HG03469 (cell line): ENCODE data around the gene CHST8.
"Not testable (repeated sequence)": the region's sequence is repeated elsewhere in the genome, so short reads cannot be mapped to it uniquely, and the experiment has no call there.

Source experiments
- ATAC-seq: cut with Tn5 transposase; IDR thresholded peaks from one replicate; pipeline ENCODE4 v1.9.1; 2021; ENCODE audit warnings: mild to moderate bottlenecking, moderate library complexity, moderate number of reproducible peaks; ENCODE audit not compliant: unreplicated experiment

Gene CHST8

DNA sequence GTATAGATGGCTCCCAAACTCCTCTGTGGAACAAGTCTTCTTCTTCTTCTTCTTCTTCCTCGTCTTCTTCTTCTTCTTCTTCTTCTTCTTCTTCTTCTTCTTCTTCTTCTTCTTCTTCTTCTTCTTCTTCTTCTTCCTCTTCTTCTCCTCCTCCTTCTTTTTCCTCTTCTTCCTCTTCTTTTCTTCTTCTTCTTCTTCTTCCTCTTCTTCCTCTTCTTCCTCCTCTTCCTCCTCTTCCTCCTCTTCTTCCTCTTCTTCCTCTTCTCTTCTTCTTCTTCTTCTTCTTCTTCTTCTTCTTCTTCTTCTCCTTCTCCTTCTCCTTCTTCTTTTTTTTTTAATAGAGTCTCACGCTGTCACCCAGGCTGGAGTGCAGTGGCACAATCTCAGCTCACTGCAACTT is 3.4 kb upstream of the CHST8 start:
- not testable (repeated sequence) for ATAC-seq

DNA sequence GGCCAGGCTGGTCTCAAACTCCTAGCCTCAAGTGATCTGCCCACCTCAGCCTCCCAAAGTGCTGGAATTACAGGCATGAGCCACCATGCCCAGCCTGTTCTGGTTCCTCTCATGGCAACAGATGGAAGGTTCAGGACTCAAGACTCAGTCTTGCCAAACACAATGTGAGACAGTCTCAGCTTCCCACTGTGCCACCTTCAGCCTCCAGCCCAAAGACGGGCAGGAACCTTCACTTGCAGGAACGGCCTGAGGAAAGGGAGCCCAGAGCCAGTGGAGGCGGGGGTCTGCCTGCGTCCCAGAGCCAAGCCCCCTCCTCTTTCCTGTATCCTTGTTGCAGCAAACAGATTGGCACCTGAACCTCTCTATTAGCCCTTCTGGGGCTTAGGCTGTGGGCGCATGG is 2.9 kb upstream of the CHST8 start:
- ATAC-seq, result no peak

DNA sequence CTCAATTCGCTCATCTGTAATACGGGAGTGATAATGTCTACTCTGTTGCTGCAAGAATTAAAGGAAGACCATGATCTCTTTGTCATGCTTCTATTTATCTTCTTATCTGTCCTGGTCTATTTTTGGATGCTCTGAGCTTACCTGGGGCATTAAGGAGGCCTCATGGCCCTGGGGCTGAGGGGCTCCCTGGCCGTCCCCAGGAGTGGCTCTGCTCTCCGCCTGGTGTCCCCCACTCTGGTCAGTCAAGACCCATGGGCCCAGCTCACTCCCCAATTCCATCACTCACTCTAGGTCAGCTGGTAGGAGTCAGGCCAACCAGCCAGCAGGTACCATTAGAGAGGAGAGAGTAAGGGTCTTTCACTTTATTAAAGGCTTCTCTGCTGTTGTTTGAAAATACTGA is 1.1 kb upstream of the CHST8 start:
- ATAC-seq, result no peak

DNA sequence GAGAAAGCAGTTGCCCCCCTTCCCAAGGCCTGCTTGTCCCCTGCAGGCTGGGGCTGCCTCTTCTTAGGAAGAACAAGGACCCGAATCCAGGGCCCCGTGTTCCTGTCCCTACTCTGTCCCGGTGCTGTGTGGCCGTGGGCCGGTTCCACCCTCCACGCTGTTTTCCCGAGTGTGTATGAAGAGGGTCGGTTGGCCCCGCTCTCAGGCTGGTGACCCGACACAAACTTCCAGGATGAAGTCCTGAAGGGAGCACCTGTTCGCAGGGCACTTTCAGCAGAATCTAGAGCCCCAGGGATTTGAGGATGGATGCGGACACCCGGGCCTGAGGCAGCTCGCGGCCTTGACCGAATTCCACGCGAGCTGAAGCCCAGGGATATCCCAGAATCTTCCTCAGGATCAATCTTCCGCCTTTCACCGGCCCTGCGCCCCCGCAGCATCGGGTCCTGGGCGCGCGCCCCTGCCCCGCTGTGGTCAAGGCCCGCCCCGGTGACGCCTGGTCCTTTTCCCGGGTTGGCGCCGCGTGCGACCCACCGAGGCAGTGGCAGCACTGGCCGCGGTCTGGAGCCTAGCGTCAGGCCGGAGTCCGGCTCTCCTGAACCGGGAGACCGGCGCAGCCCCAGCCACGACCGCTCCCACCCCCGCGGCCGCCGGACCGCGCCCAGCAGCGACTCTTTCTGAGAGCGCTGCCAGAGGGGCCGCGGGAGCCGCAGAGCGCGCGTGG is 528 bp upstream of the CHST8 start:
- no peak for ATAC-seq

DNA sequence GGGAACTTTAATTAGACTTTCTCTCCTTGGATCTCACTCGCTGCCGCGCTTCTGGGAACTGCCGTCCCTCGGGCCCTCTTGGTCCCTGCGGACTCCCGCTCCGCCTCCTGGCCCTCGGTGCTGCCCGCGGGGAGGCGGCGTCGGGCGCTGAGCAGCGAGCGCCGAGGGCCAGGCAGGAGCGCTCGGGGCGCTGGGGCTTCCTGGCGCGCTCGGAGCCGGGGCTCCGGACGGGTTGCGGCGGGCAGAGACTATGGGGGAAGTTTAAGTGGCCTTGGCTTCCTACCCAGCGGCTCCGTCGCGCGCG is 704 bp downstream of the CHST8 start:
- no peak for ATAC-seq

DNA sequence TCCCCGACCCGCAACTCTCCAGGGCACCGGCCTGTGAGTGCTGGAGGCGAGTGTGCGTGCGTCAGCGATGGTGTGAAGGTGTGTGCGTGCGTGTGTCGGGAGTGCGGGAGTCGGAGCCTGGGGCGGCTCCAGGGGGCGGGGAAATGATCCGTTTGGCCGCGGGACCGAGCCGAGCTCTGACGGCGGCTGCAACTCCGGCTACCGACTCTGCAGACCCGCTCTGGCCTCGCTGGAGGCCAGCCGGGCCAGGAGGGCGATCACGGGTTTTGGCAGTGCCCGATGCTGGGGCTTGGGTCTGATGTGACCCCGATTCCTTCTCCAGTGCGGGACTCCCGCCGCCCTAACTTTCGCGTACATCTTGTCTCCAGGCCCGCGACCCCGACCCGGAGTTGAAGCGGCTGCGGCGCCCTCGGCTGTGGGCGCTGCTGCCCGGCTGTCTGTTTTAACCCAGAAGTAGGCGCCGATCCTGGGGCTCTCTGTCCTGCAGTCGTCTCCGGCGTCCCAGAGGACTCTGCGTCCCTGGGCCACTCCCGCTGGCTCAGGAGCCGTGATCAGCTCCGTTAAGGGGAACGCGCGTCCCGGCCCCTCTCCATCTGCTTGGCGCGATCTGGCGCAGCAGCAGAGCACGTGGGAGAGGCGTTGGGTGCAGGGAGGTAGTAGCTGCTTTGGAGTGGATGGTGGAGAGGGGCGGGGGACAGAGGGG is 1.2 kb downstream of the CHST8 start:
- no peak for ATAC-seq

DNA sequence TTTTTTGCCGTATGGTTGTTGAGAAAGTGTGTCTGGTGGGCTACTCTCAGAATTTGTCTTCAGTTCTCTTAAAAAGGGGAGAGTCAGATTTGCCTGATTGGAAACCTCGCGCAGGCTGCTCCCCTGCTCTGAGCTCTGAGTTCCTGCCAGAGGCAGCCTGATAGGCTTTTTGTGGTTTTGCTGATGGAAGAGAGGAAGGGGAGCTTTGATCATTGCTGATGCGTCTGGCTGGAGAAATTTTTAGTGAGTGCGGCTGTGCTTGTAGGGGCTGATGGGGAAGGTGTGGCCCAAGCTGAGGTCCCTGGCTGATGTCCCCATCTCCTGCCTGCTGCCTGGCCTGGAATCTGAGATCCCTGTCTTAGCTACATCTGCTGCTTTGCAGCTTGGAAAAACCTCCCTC is 2.8 kb downstream of the CHST8 start:
- no peak for ATAC-seq

DNA sequence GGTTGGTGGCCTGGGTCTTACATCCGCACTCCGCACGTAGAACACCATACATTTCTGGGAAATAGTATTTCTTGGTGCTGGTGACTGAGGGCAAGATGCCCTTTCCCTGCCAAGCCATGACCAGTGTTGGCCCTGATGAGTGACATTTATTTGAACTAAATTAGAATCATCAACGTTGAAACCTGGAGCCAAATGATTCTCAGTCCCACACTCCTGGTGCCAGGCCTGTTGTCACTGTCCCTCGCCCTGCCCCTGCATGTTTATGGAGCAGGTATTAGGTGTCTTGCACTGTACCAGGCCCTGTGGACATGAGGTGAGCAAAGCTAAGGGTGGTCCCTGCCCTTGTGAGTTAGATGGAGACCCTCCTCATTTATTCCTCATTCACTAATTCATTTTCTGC is 5.8 kb downstream of the CHST8 start:
- no peak for ATAC-seq

DNA sequence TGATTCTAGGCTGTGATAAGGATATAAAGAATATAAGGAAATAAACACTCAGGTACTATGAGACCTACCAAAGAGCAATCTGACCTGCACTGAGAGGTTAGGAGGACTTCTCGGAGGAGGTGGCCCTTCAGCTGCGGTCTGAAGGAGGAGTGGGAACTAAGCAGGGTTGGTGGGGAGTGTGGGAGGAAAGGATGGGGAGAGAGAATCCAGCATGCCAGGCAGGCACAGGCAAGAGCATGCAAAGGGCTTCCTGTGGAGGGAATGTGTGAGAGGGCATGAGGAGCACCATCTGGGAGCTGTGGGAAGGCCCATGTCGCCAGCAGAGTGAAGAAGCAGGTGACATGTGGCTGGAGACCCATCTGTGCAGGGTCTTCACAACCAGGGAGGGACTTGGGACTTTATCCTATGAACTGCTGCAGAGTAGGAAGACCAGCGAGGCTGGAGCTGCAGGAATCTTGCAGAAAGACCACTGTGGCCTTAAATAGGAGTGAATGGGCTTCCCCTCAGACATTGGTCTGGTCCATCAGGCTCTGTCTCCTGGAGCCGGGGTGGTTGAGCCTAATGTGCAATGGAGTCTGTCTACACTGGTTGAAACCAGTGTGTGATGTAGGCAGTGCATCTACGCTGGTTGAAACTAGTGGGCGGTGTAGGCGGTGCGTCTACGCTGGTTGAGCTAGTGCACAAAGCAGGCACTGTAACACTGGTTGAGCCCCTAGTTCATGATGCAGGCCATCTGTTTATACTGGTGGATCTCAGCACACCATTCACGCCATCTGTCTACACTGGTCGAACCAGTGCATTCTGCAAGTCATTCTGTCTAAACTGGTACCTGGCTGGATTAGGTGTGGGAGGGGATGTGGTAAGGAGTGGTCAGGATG is 6.4 kb downstream of the CHST8 start:
- no peak for ATAC-seq

DNA sequence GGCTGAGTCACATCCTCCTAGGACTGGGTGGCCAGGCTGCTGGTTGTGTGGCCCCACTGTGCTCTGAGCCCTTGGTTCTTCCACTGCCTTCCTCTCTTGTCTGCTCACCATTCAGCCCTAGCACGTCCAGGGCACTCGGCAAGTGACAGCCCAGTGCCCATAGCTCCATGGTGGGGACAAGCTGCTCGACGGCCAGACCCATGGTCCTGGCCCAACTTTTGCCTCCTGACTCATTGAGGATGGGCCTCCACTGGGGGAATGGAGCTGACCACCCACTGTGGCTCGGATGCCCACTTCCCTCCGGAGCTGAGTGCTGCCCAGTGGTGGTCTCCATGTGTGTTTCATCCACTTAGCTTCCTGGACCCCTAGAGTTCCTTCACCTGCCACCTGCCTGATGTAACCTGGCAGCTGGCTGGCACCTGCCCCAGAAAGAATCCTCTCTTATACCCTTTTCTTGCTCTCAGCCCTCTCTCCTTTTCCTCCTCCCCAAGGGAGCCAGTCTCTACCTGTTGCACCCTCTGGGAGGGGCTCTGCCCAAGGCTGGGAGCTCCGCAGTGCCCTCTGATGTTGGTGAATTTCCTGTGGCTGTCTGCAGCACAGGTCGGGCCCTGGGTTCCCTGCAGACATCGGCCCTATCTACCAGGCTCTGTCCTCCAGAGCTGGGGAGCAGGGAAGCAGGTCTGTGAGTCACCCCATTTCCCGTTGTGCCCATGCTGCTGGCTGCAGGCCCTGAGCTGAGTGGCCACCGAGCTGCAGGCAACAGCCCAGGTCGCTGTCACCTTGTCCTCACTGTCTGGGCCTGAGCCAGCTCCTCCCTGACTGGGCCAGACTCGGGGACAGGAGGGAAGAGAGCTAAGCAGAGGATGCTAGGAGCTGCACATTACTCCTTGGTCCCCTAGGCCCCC is 7.4 kb downstream of the CHST8 start:
- no peak for ATAC-seq

DNA sequence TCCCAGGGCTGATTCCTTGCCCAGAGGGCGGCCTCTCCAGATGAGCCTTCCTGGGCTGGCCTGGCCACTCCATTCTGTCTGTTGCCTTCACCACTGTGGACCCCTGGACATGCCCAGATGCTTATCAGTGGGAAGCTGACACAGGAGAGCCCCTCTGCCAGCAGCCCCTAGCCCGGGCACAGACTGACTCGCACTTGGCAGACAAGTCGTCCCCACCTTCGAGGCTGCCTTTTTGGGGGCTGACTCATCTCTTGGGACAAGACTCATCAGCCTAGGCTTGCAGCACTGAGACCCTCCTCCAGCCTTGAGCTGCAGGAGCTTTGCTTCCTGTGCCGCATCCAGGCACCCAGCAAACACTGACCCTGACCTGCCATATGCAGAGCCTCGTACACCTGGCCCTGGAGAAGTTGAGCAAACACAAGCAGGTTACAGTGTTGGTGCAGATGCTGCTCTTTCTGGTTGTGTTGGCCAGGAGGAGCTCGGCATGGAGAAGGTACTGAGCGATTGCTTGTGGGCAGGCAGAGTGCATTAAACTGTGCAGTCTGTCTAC is 8.1 kb downstream of the CHST8 start:
- no peak for ATAC-seq

DNA sequence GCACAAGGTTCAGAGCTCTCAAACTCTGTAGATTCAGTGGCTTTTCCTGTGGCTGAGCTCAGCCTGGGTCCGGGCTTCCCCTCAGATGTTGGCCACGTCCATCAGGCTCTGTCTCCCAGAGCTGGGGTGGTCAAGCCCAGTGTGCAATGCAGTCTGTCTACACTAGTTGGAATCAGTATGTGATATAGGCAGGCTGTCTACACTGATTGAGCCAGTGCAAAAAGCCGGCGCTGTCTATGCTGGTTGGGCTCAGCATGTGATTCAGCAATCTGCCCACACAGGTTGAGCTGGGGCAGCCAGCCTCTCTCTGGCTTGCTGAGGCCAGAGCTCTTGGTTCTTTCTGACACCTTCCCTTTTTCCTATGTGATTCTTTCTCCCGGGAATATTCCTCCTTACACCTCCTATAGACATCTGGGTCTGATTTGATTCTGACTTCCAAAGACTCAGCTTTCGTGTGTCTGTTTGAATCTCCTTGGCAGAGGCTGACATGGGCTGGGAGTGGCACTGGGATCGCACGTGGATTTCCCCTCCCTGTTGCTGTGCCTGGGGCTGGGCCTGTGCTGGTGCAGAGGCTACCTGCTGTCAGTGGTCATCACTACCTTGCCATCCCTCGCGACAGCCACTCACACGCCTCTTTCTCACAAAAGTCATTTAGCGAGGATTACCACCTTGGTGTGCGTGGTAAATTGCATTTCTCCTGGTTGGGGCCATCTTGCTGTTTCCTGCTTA is 9.3 kb downstream of the CHST8 start:
- ATAC-seq, result no peak

DNA sequence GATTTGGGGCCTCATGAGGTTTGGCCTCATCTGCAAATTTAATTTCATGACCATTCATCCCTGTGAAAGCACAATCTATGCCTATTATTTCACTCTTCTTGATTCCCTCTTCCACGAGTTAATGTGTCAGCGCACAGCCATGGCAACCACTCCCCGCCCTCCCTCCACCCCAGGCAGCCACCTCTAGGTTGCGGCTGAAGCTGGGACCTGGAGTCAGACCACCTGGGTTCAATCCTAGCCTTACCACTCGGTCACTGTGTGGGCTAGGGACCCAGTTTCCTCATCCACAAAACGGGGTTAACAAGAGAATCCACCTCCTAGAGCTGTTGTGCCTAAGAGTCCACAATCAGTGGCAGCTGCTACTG is 9.8 kb downstream of the CHST8 start:
- ATAC-seq, result no peak

DNA sequence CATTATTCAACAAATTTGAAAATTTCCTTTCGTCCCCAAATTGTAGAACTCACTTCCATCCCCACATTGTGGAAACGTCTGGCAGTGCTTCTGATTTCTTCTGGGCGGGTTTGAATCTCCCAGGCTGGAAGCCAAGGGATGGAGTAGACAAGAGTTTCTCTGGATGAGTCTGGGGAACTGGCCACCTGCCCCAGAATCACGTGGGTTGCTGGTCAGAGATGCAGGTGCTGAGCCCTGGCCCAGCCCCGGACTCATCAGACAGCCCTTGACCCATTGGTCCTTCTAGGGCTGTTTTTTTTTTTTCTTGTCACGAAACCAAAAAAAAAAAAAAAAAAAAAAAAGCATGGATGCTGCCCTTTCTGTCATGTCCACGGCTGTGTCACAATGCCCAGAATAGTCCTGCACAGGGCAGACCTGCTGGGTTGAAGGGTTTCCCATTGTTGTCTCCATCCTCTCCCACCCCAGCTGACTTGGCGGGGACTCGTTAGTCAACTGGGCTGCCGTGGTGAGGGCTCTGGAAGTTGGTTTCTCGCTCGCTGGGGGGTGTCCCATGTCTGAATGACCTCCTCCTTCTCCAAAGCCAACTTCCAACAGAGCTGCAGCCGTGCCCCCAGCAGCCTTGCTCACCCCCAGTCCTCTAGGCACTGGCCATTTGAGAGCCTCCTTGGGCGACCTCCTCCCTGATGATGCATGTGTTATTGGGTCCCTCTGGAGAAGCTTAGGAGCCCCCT is 12.8 kb downstream of the CHST8 start:
- no peak for ATAC-seq

DNA sequence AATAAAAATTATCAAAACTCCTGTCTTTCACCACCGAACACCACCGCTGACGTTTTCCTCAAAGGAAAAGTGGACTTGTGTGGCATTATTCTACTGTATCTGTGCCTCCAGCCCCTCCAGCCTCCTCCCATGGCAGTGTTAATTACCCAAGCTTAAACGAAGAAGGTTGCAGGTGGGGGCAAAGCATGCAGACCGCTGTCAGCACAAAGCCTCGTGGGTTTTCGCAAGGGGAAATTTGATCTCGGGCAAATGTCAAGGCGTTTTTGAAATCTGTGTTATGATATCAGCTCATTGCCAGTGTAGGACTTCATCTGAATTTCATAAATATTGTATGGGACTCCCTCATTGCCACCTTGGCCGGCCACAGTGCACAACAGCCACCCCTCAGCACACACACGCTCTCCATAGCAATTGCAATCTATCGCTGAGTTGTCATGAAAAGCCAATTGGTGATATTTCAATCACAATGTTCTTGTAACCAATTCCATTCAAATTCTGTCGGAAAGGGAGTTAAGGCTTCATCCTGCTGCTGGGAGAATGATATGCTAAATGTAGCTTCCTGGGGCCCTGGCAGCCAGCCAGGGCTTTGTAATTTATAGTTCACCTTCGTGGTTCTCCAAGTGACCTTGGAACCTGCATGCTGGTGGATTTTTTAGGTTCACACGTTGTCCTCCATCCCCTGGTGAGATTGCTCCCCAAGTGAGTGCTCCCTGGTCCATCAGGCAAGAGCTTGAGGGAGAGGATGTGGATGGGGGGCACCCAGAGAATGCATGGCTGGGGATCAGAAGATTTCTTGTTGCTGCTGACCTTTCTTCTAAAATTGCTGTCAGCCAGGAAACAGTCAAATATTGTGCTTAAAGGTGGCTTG is 16.6 kb downstream of the CHST8 start:
- ATAC-seq, result no peak

DNA sequence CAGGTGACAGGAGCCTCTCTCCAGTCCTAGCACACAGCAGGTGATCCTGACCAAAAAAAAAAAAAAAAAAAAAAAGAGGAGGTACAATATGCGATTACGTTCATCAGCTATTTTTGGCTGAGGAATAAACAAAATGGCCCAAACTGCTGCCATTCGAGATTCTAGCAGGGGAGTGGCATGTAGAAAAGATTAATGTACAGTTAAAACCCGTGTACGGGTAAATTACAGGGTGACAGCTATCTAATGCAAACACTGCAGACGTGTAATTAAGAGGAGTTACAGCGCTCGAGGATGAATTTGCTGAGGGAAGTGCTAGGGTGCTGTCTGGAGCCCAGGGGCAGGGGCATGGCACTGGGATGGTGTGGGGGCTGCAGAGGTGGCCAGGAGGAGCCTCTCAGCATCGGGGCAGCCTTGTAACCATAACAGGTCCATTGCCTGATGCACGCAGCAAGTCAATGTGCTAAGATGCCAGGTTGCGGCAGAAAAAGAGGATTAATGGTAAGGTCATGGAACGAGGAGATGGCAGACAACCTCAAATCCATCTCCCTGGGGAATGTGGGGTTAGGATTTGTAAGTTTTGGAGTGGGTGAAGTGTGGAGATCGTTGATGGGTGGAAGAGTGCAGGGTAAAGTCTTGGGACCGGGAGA is 17.4 kb downstream of the CHST8 start:
- ATAC-seq, result no peak

DNA sequence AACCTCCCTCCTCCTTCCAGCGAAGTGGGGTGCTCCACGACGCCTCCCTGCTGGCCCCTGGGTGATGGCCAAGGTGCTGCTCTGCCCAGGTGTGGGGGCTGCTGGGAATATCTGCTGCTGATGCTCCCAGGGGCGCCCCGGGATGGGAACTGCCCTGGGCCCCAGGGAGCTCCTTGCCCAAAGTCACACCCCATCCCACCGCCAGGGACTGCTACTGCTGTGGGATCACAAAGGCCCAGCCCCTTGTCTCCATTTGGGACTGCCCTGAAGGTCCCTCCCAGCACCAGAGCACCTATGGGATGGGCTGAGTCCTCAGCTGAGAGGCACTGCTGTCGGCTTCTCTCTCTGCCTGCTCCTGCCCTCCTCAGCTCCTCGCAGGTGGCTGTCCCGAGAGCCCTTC is 19.0 kb downstream of the CHST8 start:
- no peak for ATAC-seq

DNA sequence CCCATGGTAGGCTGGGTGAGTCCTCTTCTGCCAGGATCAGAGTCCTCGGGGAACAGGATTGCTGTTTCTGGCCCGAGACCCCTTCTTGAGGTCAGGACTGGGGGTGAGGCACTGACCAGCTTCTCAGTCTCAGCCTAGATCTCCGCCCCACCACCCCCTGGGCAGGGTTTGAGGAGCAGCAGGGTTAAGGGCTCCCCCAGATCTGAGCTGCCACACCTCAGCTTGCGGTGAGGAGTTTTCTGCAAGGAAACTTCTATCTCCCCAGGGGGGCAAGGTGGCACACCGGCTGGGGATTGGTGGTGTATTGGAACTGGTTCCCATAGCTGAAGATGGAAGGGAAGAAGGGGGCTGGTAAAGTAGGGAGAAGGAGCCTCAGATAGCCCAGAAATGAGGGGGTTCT is 19.5 kb downstream of the CHST8 start:
- no peak for ATAC-seq
